Tibial nerve (tissue), 4 donors: ENCODE results near the gene LARP1B. TPM values are rescaled to one million over a fixed set of nuclear protein-coding genes. Genes with fewer than 3 reads are reported as not detected.

Source experiments
- DNase-seq, 2 donors: peaks; one replicate each; pipeline ENCODE4 v3.0.0-alpha.2; 2019; ENCODE audit warnings: low spot score in 2 of 2
- H3K27ac ChIP-seq, 4 donors: fragments of 200-600 bp; sonication (generic) in 3 of 4; one replicate each; pipeline ENCODE4 v1.5.1; 2017 to 2019; ENCODE audit warnings: mild to moderate bottlenecking in 1 of 4
- H3K27me3 ChIP-seq, 2 donors: fragments of 200-600 bp; sonication (generic) in 1 of 2; one replicate each; pipeline versions ENCODE4 v1.5.1 to v1.6.0; 2017 to 2019
- H3K36me3 ChIP-seq, 3 donors: fragments of 200-600 bp; sonication (generic); one replicate each; pipeline ENCODE4 v1.5.1; 2018 to 2019
- H3K4me1 ChIP-seq, 4 donors: fragments of 200-600 bp; sonication (generic) in 3 of 4; one replicate each; pipeline ENCODE4 v1.5.1; 2017 to 2019
- H3K4me3 ChIP-seq, 4 donors: fragments of 200-600 bp; sonication (generic) in 3 of 4; one replicate each; pipeline ENCODE4 v1.5.1; 2017 to 2019; ENCODE audit warnings: mild to moderate bottlenecking in 1 of 4, moderate library complexity in 1 of 4
- H3K9me3 ChIP-seq, 4 donors: fragments of 200-600 bp; sonication (generic) in 3 of 4; one replicate each; pipeline ENCODE4 v1.5.1; 2017 to 2019
- CTCF ChIP-seq, 5 experiments: fragments of 200-600 bp in 3 of 5; fragments of 450-650 bp in 2 of 5; sonication (generic) in 3 of 5; IDR thresholded peaks; one replicate each; pipeline ENCODE4 v1.5.1; 2016 to 2019; ENCODE audit warnings: antibody characterized with exemption in 5 of 5, mild to moderate bottlenecking in 3 of 5, moderate library complexity in 2 of 5
- EP300 ChIP-seq, 2 donors: sonication (generic); formaldehyde crosslinking; IDR thresholded peaks; one replicate each; pipeline ENCODE4 v1.6.1; 2017; ENCODE audit warnings: antibody characterized with exemption in 2 of 2, mild to moderate bottlenecking in 1 of 2
- POLR2A ChIP-seq, 2 donors: fragments of 450-650 bp; IDR thresholded peaks; one replicate each; pipeline ENCODE4 v1.6.1; 2017; ENCODE audit warnings: antibody characterized with exemption in 2 of 2, mild to moderate bottlenecking in 2 of 2, moderate library complexity in 2 of 2
- WGBS, 2 donors: methylation state at CpG; one replicate each; pipeline ENCODE4 v1.1.5; 2018; 5-methylcytosine and 5-hydroxymethylcytosine counted together
- total RNA-seq, 4 donors: library from RNA; depleted of rRNA; stranded (reverse); fragments of >200 nt; gene quantifications; one replicate each; pipeline ENCODE4 v1.1.0, GENCODE V29; 2016

The LARP1B gene
- total RNA-seq, 4 donors from 2014 or later: 23.1 to 43.8 (median 34.4) TPM

GRCh38 chr4:128169245-128169644 lies 108.1 kb downstream of the LARP1B start:
- no peak for TF ChIP-seq POLR2A (IDR thresholded peaks at IDR 0.05)
- no peak for TF ChIP-seq CTCF (IDR thresholded peaks at IDR 0.05)
- TF ChIP-seq EP300 (IDR thresholded peaks at IDR 0.05): no peak
- H3K27me3 ChIP-seq: no peaks in the 10 kb centered on the region

GRCh38 chr4:128176643-128177042 lies 115.5 kb downstream of the LARP1B start:
- 100% methylated on average over 1 of the region's 1 CpG for WGBS, 2 donors
- no peaks in the 10 kb centered on the region for H3K27me3 ChIP-seq
- H3K4me1 ChIP-seq: no peaks in the 10 kb centered on the region
- H3K36me3 ChIP-seq: peaks cover 0 to 17% (median 0%) of the 10 kb centered on the region in 3 donors
- no peak overlapping the region for H3K4me3 ChIP-seq
- DNase-seq: no peak
- H3K27ac ChIP-seq: no peak overlapping the region
- H3K9me3 ChIP-seq: no peaks in the 10 kb centered on the region
- TF ChIP-seq CTCF (IDR thresholded peaks at IDR 0.05) (no peak), EP300 (IDR thresholded peaks at IDR 0.05) (no peak), POLR2A (IDR thresholded peaks at IDR 0.05) (no peak)

More at GRCh38 chr4:128169245-128169644, 108.1 kb downstream of the LARP1B start:
- DNase-seq: no peak
- Histone ChIP-seq H3K4me3 (no peak overlapping the region), H3K9me3 (no peaks in the 10 kb centered on the region), H3K4me1 (no peaks in the 10 kb centered on the region), H3K36me3 (no peaks in the 10 kb centered on the region), H3K27ac (no peak overlapping the region)

- Histone ChIP-seq H3K9me3 (no peaks in the 10 kb centered on the region), H3K27me3 (no peaks in the 10 kb centered on the region), H3K4me1 (no peaks in the 10 kb centered on the region), H3K36me3 (peaks cover 0 to 24% (median 0%) of the 10 kb centered on the region in 3 donors), H3K27ac (no peak overlapping the region), H3K4me3 (no peak overlapping the region)
- DNase-seq: no peak
- TF ChIP-seq CTCF (IDR thresholded peaks at IDR 0.05): no peak
- no peak for TF ChIP-seq POLR2A (IDR thresholded peaks at IDR 0.05)
- TF ChIP-seq EP300 (IDR thresholded peaks at IDR 0.05): no peak
- WGBS, 2 donors: 85 to 86% methylated on average over 1 of the region's 1 CpG
Observed at GRCh38 chr4:128177498-128177897, 116.4 kb downstream of the LARP1B start.

- peaks cover 0 to 38% (median 0%) of the 10 kb centered on the region in 3 donors for H3K36me3 ChIP-seq
- WGBS, 2 donors: 89 to 97% methylated on average over 2 of the region's 2 CpGs
- no peak for DNase-seq
Observed at GRCh38 chr4:128186623-128187022, 125.5 kb downstream of the LARP1B start.

More at GRCh38 chr4:128186623-128187022, 125.5 kb downstream of the LARP1B start:
- Histone ChIP-seq H3K9me3 (peaks cover 0 to 5% (median 0%) of the 10 kb centered on the region in 4 donors), H3K27ac (no peak overlapping the region), H3K27me3 (no peaks in the 10 kb centered on the region), H3K4me3 (no peak overlapping the region), H3K4me1 (peaks cover 0 to 6% (median 0%) of the 10 kb centered on the region in 4 donors)
- TF ChIP-seq CTCF (IDR thresholded peaks at IDR 0.05) (no peak), EP300 (IDR thresholded peaks at IDR 0.05) (no peak), POLR2A (IDR thresholded peaks at IDR 0.05) (no peak)
